Renal pelvis (tissue), 4 donors: ENCODE results near the gene MYBPC3. TPM values are rescaled to one million over a fixed set of nuclear protein-coding genes. Genes with fewer than 3 reads are reported as not detected.
"Not testable (repeated sequence)": the region's sequence is repeated elsewhere in the genome, so short reads cannot be mapped to it uniquely, and the experiment has no call there.

Source experiments
- DNase-seq: peaks from one replicate; pipeline ENCODE4 v3.0.0-alpha.2; 2013
- polyA plus RNA-seq, 3 donors: library from polyadenylated mRNA; unstranded; fragments of 120-200 nt; gene quantifications; one replicate each; pipeline ENCODE4 v1.2.1, GENCODE V29; 2013; ENCODE audit not compliant: insufficient read length in 3 of 3

MYBPC3 gene
- polyA plus RNA-seq, 3 donors: 0.07 to 0.14 (median 0.10) TPM

GRCh38 chr11:47340010-47340409, 12.5 kb downstream of the MYBPC3 start:
- no peak for DNase-seq

GRCh38 chr11:47338396-47339241, 13.9 kb downstream of the MYBPC3 start:
- no peak for DNase-seq

DNA sequence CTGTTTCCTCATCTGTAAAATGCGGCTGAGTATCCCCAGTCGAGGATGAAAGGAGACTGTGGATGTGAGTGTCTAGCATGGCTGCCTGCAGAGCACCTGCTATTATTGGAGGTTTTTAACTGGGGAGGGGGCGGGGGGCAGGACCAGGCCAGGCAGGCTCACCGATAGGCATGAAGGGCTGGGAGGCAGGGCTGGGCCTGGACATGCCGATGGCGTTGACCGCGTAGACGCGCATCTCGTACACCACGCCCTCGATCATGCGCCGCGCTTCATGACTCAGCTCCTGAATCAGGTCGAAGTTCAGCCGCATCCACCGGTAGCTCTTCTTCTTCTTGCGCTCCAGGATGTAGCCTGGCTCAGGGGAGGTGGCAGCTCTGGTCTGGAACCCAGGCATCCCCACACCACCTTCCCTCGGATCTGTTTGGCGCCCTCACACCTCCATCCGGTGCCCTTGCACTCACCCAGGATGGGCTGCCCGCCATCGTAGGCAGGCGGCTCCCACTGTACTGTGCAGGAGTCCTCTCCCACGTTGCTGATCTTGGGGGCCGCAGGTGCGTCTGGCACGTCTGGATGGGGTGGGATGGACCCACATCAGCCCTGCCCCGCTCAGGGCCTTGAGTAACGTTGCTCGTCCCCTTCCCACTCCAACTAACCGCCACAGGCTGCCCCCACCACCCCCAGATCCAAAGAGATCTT, 15.1 kb downstream of the MYBPC3 start:
- DNase-seq: no peak

- no peak for DNase-seq
Observed at GRCh38 chr11:47336595-47336994, 15.9 kb downstream of the MYBPC3 start.

DNA sequence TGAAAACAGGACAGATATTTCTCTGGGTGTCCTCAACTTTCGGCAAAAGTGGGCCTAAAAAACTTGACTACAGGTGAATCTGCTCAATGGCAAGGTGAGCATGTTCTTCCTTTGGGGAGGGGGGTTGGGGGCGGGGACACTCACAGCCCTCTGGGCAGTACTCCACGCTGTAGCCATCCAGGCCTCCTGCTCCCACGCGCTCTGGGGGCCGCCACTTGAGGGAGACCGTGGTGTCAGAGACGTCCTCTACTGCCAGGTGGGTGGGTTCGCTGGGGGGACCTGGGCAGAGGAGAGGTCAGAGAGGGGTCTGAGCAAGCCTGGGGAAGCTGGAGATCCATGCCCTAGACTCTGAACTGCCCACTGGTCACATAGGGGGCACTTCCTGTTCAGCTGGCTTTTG, 16.8 kb downstream of the MYBPC3 start:
- DNase-seq: no peak

DNA sequence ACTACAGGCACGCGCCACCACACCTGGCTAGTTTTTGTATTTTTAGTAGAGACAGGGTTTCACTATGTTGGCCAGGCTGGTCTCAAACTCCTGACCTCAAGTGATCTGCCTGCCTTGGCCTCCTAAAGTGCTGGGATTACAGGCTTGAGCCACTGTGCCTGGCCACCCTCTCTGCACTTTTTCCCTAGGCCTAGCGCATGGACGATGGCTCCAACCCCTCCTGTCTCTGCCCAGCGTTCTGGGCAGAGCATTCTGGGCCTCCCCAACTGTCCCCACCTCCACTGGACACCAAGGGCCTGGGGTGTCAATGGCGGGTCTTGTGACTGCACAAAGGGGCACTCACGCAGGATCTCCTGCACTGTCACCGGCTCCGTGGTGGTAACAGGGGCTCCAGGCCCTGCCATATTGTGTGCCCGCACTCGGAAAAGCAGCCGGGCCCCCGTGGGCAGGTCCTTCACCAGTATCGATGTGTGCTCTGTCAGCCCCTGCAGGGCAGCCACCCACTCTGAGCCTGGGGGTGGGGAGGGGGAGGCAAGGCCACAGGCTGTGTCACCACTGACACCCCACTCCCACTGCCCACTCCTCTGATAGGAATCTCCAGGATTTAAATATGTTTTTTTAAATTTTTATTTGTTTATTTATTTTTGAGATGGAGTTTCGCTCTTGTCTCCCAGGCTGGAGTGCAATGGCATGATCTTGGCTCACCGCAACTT, 17.6 kb downstream of the MYBPC3 start:
- not testable (repeated sequence) for DNase-seq

GRCh38 chr11:47333886-47334443, 18.5 kb downstream of the MYBPC3 start:
- DNase-seq: no peak

DNA sequence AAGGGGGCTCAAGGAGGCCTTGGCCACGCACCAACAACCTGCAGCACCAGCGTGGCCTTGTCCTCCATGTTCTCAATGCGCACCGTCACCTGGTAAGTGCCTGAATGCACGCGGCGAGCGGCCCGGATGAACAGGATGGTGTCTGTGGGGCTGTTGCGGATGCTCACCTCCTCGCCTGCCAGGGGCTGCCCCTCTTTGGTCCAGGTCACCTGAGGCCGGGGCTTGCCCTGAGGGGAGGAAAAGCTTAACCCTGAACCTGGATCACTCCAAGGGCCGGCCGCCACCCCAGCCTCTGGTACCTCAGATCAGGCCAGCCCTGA, 19.0 kb downstream of the MYBPC3 start:
- no peak for DNase-seq

DNA sequence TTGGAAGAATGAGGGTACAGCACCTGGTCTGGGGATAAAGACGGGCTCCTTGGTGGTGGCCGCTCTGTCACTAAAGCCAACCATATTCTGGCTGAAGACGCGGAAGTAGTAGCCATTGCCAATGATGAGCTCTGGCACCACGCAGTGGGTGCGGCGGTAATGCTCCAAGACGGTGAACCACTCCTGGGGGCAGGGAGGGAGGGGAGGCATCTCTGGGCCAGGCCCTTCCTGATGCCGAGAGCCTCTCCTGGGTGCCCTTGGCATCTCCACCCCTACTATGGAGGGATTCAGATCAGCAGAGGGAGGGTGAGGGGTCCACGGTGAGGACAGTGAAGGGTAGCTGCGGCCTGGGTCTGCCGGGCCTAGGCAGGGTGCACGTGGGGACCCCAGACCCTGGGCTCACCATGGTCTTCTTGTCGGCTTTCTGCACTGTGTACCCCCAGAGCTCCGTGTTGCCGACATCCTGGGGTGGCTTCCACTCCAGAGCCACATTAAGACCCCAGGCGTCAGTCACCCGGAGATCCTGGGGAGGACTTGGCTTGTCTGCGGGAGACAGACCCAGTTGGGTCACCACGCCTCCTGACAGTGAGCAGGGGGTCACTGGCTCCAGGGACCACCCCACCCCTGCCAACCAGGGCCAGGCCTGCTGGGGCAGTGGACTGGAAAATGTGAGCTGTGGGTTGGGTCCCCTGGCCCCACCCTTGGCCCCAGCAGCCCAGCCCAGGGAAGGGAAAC, 19.5 kb downstream of the MYBPC3 start:
- DNase-seq: no peak

- DNase-seq: no peak
Observed at GRCh38 chr11:47332303-47332711, 20.2 kb downstream of the MYBPC3 start.

DNA sequence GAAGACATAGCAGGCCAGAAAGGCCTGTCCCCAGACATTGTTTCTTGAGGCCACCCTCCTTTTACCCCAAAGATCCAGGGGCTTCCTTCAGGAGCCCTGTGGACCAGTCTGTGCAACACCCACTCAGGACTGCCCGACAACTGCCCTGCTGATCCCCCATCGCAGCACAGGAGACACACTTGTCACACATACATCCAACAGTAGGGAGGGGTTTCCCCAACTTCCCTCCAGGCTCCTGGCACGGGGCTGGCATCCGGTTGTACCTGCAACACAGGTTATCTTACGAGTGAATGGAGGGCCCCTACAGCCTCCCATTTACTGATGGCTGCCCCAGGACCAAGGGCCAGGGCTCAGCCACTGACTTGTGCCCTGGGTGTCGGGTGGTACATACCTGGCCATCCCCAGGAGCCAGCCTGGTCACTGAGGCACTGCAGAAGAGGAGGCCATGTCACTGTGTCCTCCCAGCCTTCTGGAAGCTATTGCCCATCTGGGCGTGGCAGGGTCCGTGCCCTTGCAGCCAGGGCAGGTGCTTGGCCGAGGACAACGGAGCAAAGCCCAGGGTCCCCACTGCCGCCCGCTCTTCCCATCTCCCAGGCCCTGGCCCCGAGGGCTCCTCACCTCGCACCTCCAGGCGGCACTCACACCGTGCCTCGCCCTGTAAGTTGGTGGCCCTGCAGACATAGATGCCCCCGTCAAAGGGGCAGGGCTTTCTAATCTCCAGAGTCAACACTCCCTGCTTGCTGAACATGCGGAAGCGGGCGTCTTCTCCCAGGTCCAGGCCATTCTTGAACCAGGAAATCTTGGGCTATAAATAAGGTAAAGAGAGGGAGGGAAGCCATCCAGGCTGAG, 20.8 kb downstream of the MYBPC3 start:
- no peak for DNase-seq

GRCh38 chr11:47329987-47330931, 22.2 kb downstream of the MYBPC3 start:
- peak; percentile 9 for DNase-seq

DNA sequence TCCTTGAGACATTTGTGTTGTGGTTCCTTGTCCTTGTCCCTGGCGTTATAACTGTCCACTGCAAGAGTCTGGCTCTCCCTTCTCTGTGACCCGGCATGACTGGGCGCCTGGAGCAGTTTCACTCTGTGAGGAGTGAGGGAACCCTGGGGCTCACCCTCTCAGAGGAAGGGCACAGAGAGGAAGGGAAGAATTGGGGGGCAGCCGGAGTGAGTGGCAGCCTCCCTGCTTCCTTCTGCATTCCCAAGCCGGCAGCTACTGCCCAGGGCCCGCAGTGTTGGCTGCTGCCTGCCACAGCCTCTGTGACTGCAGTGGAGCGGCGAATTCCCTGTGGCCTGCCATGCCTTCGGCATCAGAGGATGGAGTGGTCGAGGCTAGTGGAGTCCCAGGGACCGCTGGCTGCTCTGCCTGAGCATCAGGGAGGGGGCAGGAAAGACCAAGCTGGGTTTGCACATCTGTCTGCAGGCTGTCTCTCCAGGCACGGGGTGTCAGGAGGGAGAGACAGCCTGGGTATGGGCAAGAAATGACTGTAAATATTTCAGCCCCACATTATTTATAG, 23.0 kb downstream of the MYBPC3 start:
- no peak for DNase-seq

DNA sequence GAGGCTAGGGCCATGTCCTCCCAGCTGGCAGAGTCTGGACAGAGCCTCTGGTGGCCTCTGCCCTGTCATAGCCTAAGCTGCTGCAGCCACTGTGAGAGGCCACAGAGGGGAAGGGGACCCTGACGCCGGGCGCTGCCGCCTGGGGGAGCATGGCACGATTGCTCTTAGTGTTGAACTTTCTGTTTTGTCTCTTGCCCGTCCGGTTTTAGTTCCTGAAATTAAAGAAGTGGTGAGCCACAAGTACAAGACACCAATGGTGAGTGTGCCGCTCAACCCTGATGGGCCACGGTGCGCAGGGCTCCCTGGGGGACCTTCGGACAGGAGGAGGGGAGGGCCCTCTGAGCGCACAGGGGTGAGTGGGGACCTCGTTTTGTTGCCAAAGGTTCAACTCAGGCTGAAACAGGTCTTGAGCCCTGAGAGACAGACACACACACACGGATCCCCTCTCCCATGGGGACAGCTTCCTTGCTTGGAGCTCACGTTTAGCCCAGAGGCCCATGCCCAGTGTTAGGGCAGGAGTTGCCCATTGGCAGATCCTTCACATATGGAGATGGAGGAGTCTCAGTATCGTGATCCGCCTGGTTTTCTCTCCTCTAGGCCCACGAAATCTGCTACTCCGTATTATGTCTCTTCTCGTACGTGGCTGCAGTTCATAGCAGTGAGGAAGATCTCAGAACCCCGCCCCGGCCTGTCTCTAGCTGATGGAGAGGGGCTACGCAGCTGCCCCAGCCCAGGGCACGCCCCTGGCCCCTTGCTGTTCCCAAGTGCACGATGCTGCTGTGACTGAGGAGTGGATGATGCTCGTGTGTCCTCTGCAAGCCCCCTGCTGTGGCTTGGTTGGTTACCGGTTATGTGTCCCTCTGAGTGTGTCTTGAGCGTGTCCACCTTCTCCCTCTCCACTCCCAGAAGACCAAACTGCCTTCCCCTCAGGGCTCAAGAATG, 23.8 kb downstream of the MYBPC3 start:
- no peak for DNase-seq

- DNase-seq: no peak
Observed at GRCh38 chr11:47327949-47328348, 24.6 kb downstream of the MYBPC3 start.

GRCh38 chr11:47327025-47327424, 25.5 kb downstream of the MYBPC3 start:
- DNase-seq: no peak

GRCh38 chr11:47326198-47326597, 26.3 kb downstream of the MYBPC3 start:
- no peak for DNase-seq
